H1 (cell line): ENCODE measurements around the gene GPR157. TPM values are rescaled to one million over a fixed set of nuclear protein-coding genes. Genes with fewer than 3 reads are reported as not detected.

ENCODE experiments used
- CTCF ChIA-PET: fragments of 300-600 bp; sonication (Branson Sonifier 250); formaldehyde crosslinking; loops from one replicate; lab custom pipeline; 2021; ENCODE audit not compliant: partially characterized antibody; lab: Charles Lee
- POLR2A ChIA-PET: fragments of 300-600 bp; sonication (Branson Sonifier 250); formaldehyde crosslinking; loops from one replicate; lab custom pipeline; 2021; ENCODE audit warnings: inconsistent platforms; ENCODE audit not compliant: partially characterized antibody; lab: Charles Lee
- DNase-seq, 2 experiments: peaks; one replicate each; pipeline versions ENCODE4 v3.0.0 to v3.0.0-alpha.2; 2010 to 2022; ENCODE audit warnings: low spot score in 2 of 2, low read depth in 1 of 2, mixed read lengths in 1 of 2
- FAIRE-seq: peaks from 2 replicates; lab custom pipeline; 2011; peaks lifted over from hg19 to GRCh38; lab: Jason Lieb, UNC
- H2AFZ ChIP-seq: 2 replicates; pipeline ENCODE4 v1.8.1; 2012; ENCODE audit warnings: low read length, inconsistent platforms
- H2AK5ac ChIP-seq: 2 replicates; pipeline ENCODE4 v1.6.1; 2013; ENCODE audit warnings: low read depth, low read length
- H2BK120ac ChIP-seq: replicated peaks from 2 replicates; pipeline ENCODE3; 2013; ENCODE audit warnings: low read depth, low read length, inconsistent platforms
- H2BK12ac ChIP-seq: 2 replicates; pipeline ENCODE4 v1.6.1; 2013; ENCODE audit warnings: low read depth, low read length
- H2BK15ac ChIP-seq: 2 replicates; pipeline ENCODE4 v1.6.1; 2013; ENCODE audit warnings: low read length
- H2BK20ac ChIP-seq: 2 replicates; pipeline ENCODE4 v1.6.1; 2013; ENCODE audit warnings: low read length
- H2BK5ac ChIP-seq: 2 replicates; pipeline ENCODE4 v1.6.1; 2013; ENCODE audit warnings: low read depth, low read length
- H3K14ac ChIP-seq: 2 replicates; pipeline ENCODE4 v1.6.1; 2013; ENCODE audit warnings: inconsistent platforms; ENCODE audit not compliant: insufficient read length
- H3K18ac ChIP-seq: 2 replicates; pipeline ENCODE4 v1.6.1; 2013; ENCODE audit warnings: low read length; ENCODE audit errors: extremely low read depth
- H3K23ac ChIP-seq: 2 replicates; pipeline ENCODE4 v1.6.1; 2013; ENCODE audit warnings: inconsistent platforms; ENCODE audit not compliant: insufficient read length
- H3K23me2 ChIP-seq: 2 replicates; pipeline ENCODE4 v1.6.1; 2013; ENCODE audit warnings: low read depth, low read length
- H3K27ac ChIP-seq: 2 replicates; pipeline ENCODE4 v1.6.1; 2011; ENCODE audit warnings: low read depth, low read length, inconsistent platforms
- H3K27me3 ChIP-seq, 4 experiments: replicated peaks in 1 of 4; 1 replicate in 1 of 4; 2 replicates in 3 of 4; pipeline versions ENCODE4 v1.6.1 to v1.8.1; 2011 to 2013; ENCODE audit warnings: low read length in 3 of 4, mild to moderate bottlenecking in 3 of 4, inconsistent platforms in 2 of 4, mixed read lengths in 2 of 4, moderate library complexity in 1 of 4; ENCODE audit not compliant: control insufficient read depth in 3 of 4, insufficient read depth in 3 of 4; ENCODE audit errors: extremely low read depth in 1 of 4
- H3K36me3 ChIP-seq, 4 experiments: 2 replicates each; pipeline versions ENCODE4 v1.6.1 to v1.8.1; 2011 to 2013; ENCODE audit warnings: mild to moderate bottlenecking in 4 of 4, low read length in 3 of 4, moderate library complexity in 2 of 4, control low read depth in 1 of 4, inconsistent platforms in 1 of 4; ENCODE audit not compliant: insufficient read depth in 4 of 4, control insufficient read depth in 2 of 4
- H3K4ac ChIP-seq: replicated peaks from 2 replicates; pipeline ENCODE3; 2013; ENCODE audit warnings: low read length, low read depth, mixed read lengths, inconsistent platforms; ENCODE audit not compliant: insufficient read length
- H3K4me1 ChIP-seq, 4 experiments: replicated peaks in 1 of 4; 1 replicate in 1 of 4; 2 replicates in 3 of 4; pipeline versions ENCODE4 v1.6.1 to v1.8.1; 2011 to 2013; ENCODE audit warnings: low read length in 3 of 4, inconsistent platforms in 2 of 4, mixed read lengths in 1 of 4; ENCODE audit not compliant: insufficient read depth in 4 of 4, control insufficient read depth in 3 of 4
- H3K4me2 ChIP-seq, 2 experiments: 2 replicates each; pipeline versions ENCODE4 v1.6.1 to v1.8.1; 2011 to 2013; ENCODE audit warnings: low read depth in 2 of 2, low read length in 2 of 2, control low read depth in 1 of 2, inconsistent platforms in 1 of 2, mild to moderate bottlenecking in 1 of 2; ENCODE audit not compliant: insufficient read depth in 1 of 2
- H3K4me3 ChIP-seq, 4 experiments: fragments of 200-600, 300-600 bp in 1 of 4; sonication (generic), shearing (Covaris generic), sonication (Bioruptor Twin) in 1 of 4; 2 replicates each; pipeline versions ENCODE4 v1.5.1 to v1.8.1; 2011 to 2016; ENCODE audit warnings: low read length in 4 of 4, low read depth in 3 of 4, control low read depth in 2 of 4, inconsistent platforms in 2 of 4, mild to moderate bottlenecking in 2 of 4, mixed read lengths in 1 of 4, moderate library complexity in 1 of 4; ENCODE audit not compliant: insufficient read depth in 2 of 4; ENCODE audit errors: extremely low read depth in 1 of 4
- H3K56ac ChIP-seq: replicated peaks from 2 replicates; pipeline ENCODE3; 2013; ENCODE audit warnings: low read depth, mild to moderate bottlenecking, mixed read lengths, low read length, inconsistent platforms; ENCODE audit not compliant: insufficient read length
- H3K79me1 ChIP-seq: 2 replicates; pipeline ENCODE4 v1.6.1; 2013; ENCODE audit warnings: low read depth, low read length, control low read depth
- H3K79me2 ChIP-seq, 2 experiments: 2 replicates each; pipeline versions ENCODE4 v1.6.1 to v1.8.1; 2012 to 2013; ENCODE audit warnings: low read length in 2 of 2, mild to moderate bottlenecking in 2 of 2, inconsistent platforms in 1 of 2; ENCODE audit not compliant: insufficient read depth in 2 of 2, control insufficient read depth in 1 of 2
- H3K9ac ChIP-seq, 4 experiments: replicated peaks in 1 of 4; 1 replicate in 1 of 4; 2 replicates in 3 of 4; pipeline versions ENCODE4 v1.6.1 to v1.8.1; 2011 to 2013; ENCODE audit warnings: low read depth in 3 of 4, low read length in 3 of 4, control low read depth in 2 of 4, mild to moderate bottlenecking in 2 of 4, moderate library complexity in 2 of 4, inconsistent platforms in 1 of 4; ENCODE audit errors: extremely low read depth in 1 of 4
- H3K9me3 ChIP-seq, 2 experiments: 2 replicates each; pipeline versions ENCODE4 v1.6.1 to v1.8.1; 2012 to 2013; ENCODE audit warnings: mild to moderate bottlenecking in 2 of 2, moderate library complexity in 2 of 2, control low read depth in 1 of 2, inconsistent platforms in 1 of 2, low read depth in 1 of 2, low read length in 1 of 2, mixed read lengths in 1 of 2; ENCODE audit not compliant: insufficient read depth in 2 of 2
- H4K20me1 ChIP-seq, 2 experiments: replicated peaks in 1 of 2; 2 replicates each; pipeline versions ENCODE3 to v1.8.1; 2011 to 2013; ENCODE audit warnings: inconsistent platforms in 2 of 2, low read length in 2 of 2, mild to moderate bottlenecking in 1 of 2; ENCODE audit not compliant: insufficient read depth in 2 of 2, control insufficient read depth in 1 of 2
- H4K5ac ChIP-seq: 2 replicates; pipeline ENCODE4 v1.6.1; 2013; ENCODE audit warnings: low read length, low read depth, mixed read lengths, inconsistent platforms; ENCODE audit not compliant: insufficient read length
- H4K8ac ChIP-seq: 2 replicates; pipeline ENCODE4 v1.8.0; 2013; ENCODE audit warnings: mild to moderate bottlenecking, moderate library complexity, low read length, inconsistent platforms; ENCODE audit not compliant: insufficient read depth; ENCODE audit errors: extremely low read depth
- H4K91ac ChIP-seq: replicated peaks from 2 replicates; pipeline ENCODE3; 2013; ENCODE audit warnings: low read length, mixed read lengths, inconsistent platforms; ENCODE audit not compliant: insufficient read length
- CTBP2 ChIP-seq: IDR thresholded peaks from 2 replicates; pipeline ENCODE4 v1.7.0; 2011; ENCODE audit warnings: borderline replicate concordance, mild to moderate bottlenecking, moderate library complexity, mixed read lengths, low read length; ENCODE audit not compliant: insufficient read depth, insufficient read length
- SIRT6 ChIP-seq: IDR thresholded peaks from one replicate; pipeline ENCODE4 v1.7.1; 2012; ENCODE audit warnings: low read length, inconsistent platforms
- SP1 ChIP-seq: IDR thresholded peaks from 2 replicates; pipeline ENCODE4 v1.6.1; 2011; ENCODE audit warnings: low read depth, low read length
- SP2 ChIP-seq: IDR thresholded peaks from 2 replicates; pipeline ENCODE4 v1.6.1; 2012; ENCODE audit warnings: mild to moderate bottlenecking, low read length, inconsistent platforms
- TCF12 ChIP-seq: IDR thresholded peaks from 2 replicates; pipeline ENCODE4 v1.6.1; 2011; ENCODE audit warnings: low read depth, mild to moderate bottlenecking, low read length
- WGBS, 2 experiments: shearing (Covaris generic) in 1 of 2; methylation state at CpG; one replicate each; pipeline versions ENCODE4 v1.1.6 to v1.1.7; 2013 to 2015; ENCODE audit warnings: low lambda C conversion rate in 2 of 2, mixed read lengths in 2 of 2, inconsistent platforms in 1 of 2, low coverage in 1 of 2, missing lambda C conversion rate in 1 of 2; ENCODE audit not compliant: insufficient replicate concordance in 2 of 2, insufficient coverage in 1 of 2, insufficient read length in 1 of 2; ENCODE audit errors: extremely low coverage in 1 of 2, missing lambda C conversion rate in 1 of 2; 5-methylcytosine and 5-hydroxymethylcytosine counted together
- polyA plus RNA-seq, 7 experiments: library from polyadenylated mRNA; depleted of rRNA in 3 of 7; stranded (reverse) in 5 of 7; unstranded in 2 of 7; fragments of >200 nt in 5 of 7; fragments of 200-250 nt in 2 of 7; gene quantifications; 1 replicate in 5 of 7; 2 replicates in 1 of 7; 4 replicates in 1 of 7; pipeline versions ENCODE4 v1.2.1 to v1.2.3, GENCODE V29; 2011 to 2013; ENCODE audit warnings: missing spikeins in 2 of 7, mixed read lengths in 2 of 7
- total RNA-seq: library from RNA; stranded (reverse); fragmentation: NEBNext Ultra II Directional; extraction: Animal tissue kit (Norgen Biotek cat#: 25700); gene quantifications from 2 replicates; pipeline ENCODE4 v1.2.1, GENCODE V29; 2021

The GPR157 gene
- total and polyA plus RNA-seq, 2 of the 8 experiments (the other 6 are each of a cell fraction or from before 2014, with no cell fraction given) = 1.0 to 11.0 TPM

DNA sequence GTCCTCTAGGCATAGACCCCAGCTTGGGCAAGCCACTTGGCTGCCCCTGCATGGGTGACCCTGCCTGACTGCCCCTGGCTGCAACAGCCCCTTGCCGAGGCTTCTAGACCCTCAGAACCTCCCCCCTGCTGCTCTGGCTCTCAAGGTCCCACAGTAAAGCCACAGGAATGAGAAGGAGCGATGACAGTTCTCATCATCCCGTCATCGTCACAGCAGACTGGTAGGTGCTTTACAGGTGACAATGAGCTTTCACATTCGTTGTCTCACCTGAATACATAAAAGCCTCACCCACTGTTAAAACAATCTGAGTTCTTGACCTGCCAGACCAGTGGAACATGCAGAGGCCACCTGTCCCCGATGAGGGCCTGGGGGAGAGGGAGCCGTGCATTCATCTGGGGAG, 36.0 kb upstream of the GPR157 start:
- Histone ChIP-seq H4K20me1 (peaks cover 19 to 25% of the 10 kb centered on the region in 2 experiments), H3K9ac (no peak overlapping the region), H4K8ac (no peak overlapping the region), H3K56ac (no peak overlapping the region), H2BK120ac (no peak overlapping the region), H2BK5ac (no peak overlapping the region), H4K5ac (no peak overlapping the region), H2BK20ac (no peak overlapping the region), H3K36me3 (no peaks in the 10 kb centered on the region; a peak in 1 of 8 replicates), H2AK5ac (peak overlapping the region; percentile 16; the same call in 1 of the 2 replicates), H3K4ac (no peak overlapping the region), H3K27me3 (no peaks in the 10 kb centered on the region), H3K4me3 (no peak overlapping the region), H3K9me3 (no peaks in the 10 kb centered on the region), H3K79me2 (peaks cover 0 to 78% of the 10 kb centered on the region in 2 experiments; a peak in 3 of 4 replicates), H3K79me1 (peaks cover 13% of the 10 kb centered on the region), H2BK12ac (no peak overlapping the region), H3K4me1 (peaks cover 0 to 26% (median 7%) of the 10 kb centered on the region in 4 experiments; a peak in 6 of 7 replicates), H3K23ac (no peak overlapping the region), H3K23me2 (no peaks in the 10 kb centered on the region), H3K18ac (no peak overlapping the region; the same call in none of the 2 replicates), H3K27ac (no peak overlapping the region), H3K14ac (no peak overlapping the region), H2BK15ac (0 out of 2 replicates have a peak overlapping the region, but pooled peaks have one; percentile 9), H2AFZ (no peak overlapping the region), H3K4me2 (peak overlapping the region in 1 of 2 experiments; percentile 15; a peak in 2 of 4 replicates), H4K91ac (no peak overlapping the region)
- WGBS, 2 experiments = 79% methylated on average over 7 of the region's 7 CpGs; no CpG with 5 or more reads in 1 of the 2 experiments
- ChIA-PET POLR2A (interaction anchor here (1.2 kb wide), 1 partner anchor 14 kb away, joined by 3 read pairs; no protein-coding TSS in a partner anchor), CTCF (interaction anchor here (0.6 to 2.0 kb wide), 10 partner anchors 9 to 485 kb away, joined by 3 to 9 read pairs (median 3); no protein-coding TSS in a partner anchor)
- FAIRE-seq (no peak), DNase-seq (no peak)
- TF ChIP-seq SP1 (no peak), CTBP2 (no peak), SIRT6 (no peak), TCF12 (no peak), SP2 (no peak)
